ENCODE measurements around the gene IFT74. TPM values are rescaled to one million over a fixed set of nuclear protein-coding genes. Genes with fewer than 3 reads are reported as not detected.
A peak's percentile ranks its signal among the peaks of the same experiment; 100 is the strongest.

The IFT74 gene
- total and polyA plus RNA-seq, 12 donors = 12.1 to 39.2 (median 19.5) TPM

DNA sequence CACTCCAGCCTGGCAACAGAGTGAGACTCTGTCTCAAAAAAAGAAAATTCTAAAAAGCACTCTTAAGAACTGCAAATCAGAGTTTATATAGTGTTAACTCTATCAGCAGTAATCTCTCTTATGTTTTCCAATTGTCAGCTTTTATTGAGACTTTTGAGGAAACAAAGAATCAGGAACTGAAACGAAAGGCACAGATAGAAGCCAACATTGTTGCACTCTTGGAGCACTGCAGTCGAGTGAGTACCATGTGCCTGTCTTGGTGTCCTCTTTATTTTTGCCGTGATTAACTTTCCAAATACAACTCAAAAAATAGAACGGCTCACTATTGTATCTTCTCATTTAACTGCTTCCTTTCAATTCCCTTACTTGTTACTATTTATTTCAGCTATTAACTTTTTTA lies 90.9 kb downstream of the IFT74 start:
- H3K4me1 ChIP-seq (replicated peaks in 1 of 2) = no peaks in the 10 kb centered on the region
- intact Hi-C loops (cut with DNase I) = no loop called here
- TF ChIP-seq POLR2A (IDR thresholded peaks at IDR 0.05) (no peak), CTCF (IDR thresholded peaks at IDR 0.05) (no peak)

GRCh38 chr9:27053369-27054022 lies 97.3 kb downstream of the IFT74 start:
- peak overlapping the region in 2 of 5 donors; percentile 5 to 19 for H3K27ac ChIP-seq
- no peaks in the 10 kb centered on the region for H3K9me3 ChIP-seq (replicated peaks in 1 of 3)
- WGBS, 4 donors = 32 to 41% (median 37%) methylated on average over 6 of the region's 6 CpGs

More for the DNA sequence above, 90.9 kb downstream of the IFT74 start:
- Histone ChIP-seq H3K27ac (no peak overlapping the region), H3K36me3 (replicated peaks in 1 of 2) (no peaks in the 10 kb centered on the region), H3K4me3 (no peak overlapping the region), H3K9me3 (replicated peaks in 1 of 3) (no peaks in the 10 kb centered on the region), H3K27me3 (no peaks in the 10 kb centered on the region)
- 69 to 85% (median 76%) methylated on average over 4 of the region's 4 CpGs for WGBS, 4 donors
- DNase-seq = no peak

DNA sequence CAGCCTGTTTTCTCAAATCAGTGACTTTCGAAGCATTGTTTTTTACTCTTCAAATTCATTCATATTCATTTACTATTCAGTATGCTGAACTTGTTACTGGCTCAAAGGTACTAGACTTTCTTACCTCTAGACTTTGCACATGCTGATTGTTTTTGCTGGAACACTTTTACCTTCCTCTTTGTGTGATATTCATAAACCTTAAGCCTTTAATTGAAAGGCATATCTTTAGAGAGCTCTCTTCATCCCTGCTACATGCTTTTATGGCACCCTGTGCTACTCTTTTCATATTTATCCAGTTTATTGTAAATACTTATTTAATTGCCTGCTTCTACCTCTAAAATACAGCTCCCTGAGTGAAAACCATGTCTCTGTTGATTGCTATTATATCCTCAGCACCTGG lies 97.9 kb downstream of the IFT74 start:
- TF ChIP-seq POLR2A (IDR thresholded peaks at IDR 0.05) = no peak
- TF ChIP-seq CTCF (IDR thresholded peaks at IDR 0.05) = no peak
- intact Hi-C loops (cut with DNase I) = no loop called here
- peaks cover 4 to 14% of the 10 kb centered on the region in 2 donors for H3K4me1 ChIP-seq (replicated peaks in 1 of 2)
- 84 to 95% (median 86%) methylated on average over 1 of the region's 1 CpG for WGBS, 4 donors
- peak overlapping the region in 1 of 5 donors; percentile 5 for H3K27ac ChIP-seq
- H3K36me3 ChIP-seq (replicated peaks in 1 of 2) = no peaks in the 10 kb centered on the region
- no peak for DNase-seq
- no peaks in the 10 kb centered on the region for H3K27me3 ChIP-seq
- no peak overlapping the region for H3K4me3 ChIP-seq
- no peaks in the 10 kb centered on the region for H3K9me3 ChIP-seq (replicated peaks in 1 of 3)

More at GRCh38 chr9:27053369-27054022, 97.3 kb downstream of the IFT74 start:
- no peak for DNase-seq
- TF ChIP-seq POLR2A (IDR thresholded peaks at IDR 0.05) = no peak
- TF ChIP-seq CTCF (IDR thresholded peaks at IDR 0.05) = no peak
- no peak overlapping the region for H3K4me3 ChIP-seq
- H3K4me1 ChIP-seq (replicated peaks in 1 of 2) = peaks cover 0 to 11% of the 10 kb centered on the region in 2 donors
- H3K27me3 ChIP-seq = no peaks in the 10 kb centered on the region
- intact Hi-C loops (cut with DNase I) = no loop called here
- H3K36me3 ChIP-seq (replicated peaks in 1 of 2) = no peaks in the 10 kb centered on the region

GRCh38 chr9:27054841-27055240 lies 98.6 kb downstream of the IFT74 start:
- Histone ChIP-seq H3K4me3 (no peak overlapping the region), H3K36me3 (replicated peaks in 1 of 2) (no peaks in the 10 kb centered on the region), H3K27ac (no peak overlapping the region), H3K27me3 (no peaks in the 10 kb centered on the region), H3K4me1 (replicated peaks in 1 of 2) (peaks cover 6 to 21% of the 10 kb centered on the region in 2 donors), H3K9me3 (replicated peaks in 1 of 3) (no peaks in the 10 kb centered on the region)
- intact Hi-C loops (cut with DNase I) = no loop called here
- TF ChIP-seq POLR2A (IDR thresholded peaks at IDR 0.05) = no peak
- no peak for TF ChIP-seq CTCF (IDR thresholded peaks at IDR 0.05)
- no peak for DNase-seq

Data from adrenal gland (tissue), 12 donors.